Fibroblast of upper back skin (primary cell): ENCODE data around the gene UCP2.
A peak's percentile ranks its signal among the peaks of the same experiment; 100 is the strongest.
"Not testable (repeated sequence)": the region's sequence is repeated elsewhere in the genome, so short reads cannot be mapped to it uniquely, and the experiment has no call there.

ENCODE experiments used
- DNase-seq: peaks from one replicate; pipeline ENCODE4 v3.0.0-alpha.2; 2013

Gene UCP2

DNA sequence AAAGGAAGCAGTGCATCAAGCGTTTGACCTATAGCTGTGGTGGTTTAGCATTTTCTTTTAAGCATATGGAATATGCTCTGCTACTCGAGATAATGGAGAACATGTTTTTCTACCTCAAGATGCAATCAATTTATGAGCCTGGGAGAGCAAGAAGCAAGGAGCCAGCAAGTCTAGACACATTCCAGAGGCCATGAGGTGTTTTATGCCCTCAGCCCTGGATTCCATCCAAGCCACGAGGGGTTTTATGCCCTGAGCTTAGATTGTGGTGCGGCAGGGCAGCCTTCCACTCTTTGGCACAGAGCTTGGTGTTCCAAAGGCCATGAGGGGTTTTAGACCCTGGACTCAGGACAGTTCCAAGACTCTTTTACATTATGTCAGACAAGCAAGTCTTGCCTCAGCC, 43.5 kb downstream of the UCP2 start:
- DNase-seq: peak; percentile 49

DNA sequence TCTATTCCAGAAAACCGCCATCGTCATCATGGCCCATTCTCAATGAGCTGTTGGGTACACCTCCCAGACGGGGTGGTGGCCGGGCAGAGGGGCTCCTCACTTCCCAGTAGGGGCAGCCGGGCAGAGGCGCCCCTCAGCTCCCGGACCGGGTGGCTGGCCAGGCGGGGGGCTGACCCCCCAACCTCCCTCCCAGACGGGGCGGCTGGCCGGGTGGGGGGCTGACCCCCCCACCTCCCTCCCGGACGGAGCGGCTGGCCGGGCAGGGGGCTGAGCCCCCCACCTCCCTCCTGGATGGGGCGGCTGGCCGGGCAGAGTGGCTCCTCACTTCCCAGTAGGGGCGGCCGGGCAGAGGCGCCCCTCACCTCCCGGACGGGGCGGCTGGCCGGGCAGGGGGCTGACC, 46.6 kb downstream of the UCP2 start:
- DNase-seq: not testable (repeated sequence)

DNA sequence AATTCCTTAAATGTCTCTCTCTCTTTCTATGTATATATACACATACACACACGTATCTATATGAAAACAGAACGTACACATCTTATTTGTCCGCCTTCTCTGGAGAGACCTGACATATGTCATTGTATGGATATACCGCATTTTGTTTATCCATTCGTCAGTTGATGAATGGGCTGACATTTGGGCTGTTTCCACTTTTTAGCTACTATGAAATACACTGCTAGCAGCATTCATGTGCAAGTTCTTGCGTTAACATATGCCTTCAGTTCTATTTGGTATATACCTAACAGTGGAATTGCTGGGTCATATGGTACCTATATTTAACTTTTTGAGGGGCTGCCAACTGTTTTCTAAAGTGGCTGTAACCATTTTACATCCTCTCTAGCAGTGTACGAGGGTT, 49.9 kb downstream of the UCP2 start:
- DNase-seq: no peak

DNA sequence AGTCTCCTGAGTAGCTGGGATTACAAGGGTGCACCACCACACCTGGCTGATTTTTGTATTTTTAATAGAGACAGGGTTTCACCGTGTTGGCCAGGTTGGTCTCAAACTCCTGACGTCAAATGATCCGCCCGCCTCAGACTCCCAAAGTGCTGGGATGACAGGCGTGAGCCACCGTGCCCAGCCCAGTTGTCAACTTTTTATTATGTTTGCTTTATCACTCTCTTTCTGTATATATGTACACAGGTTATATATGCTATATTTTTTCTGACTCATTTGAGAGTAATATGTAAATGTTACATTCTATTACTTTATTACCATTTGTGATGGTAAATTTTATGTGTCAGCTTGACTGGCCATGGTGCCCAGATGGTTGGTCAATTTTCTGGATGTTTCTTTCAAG, 50.7 kb downstream of the UCP2 start:
- no peak for DNase-seq

DNA sequence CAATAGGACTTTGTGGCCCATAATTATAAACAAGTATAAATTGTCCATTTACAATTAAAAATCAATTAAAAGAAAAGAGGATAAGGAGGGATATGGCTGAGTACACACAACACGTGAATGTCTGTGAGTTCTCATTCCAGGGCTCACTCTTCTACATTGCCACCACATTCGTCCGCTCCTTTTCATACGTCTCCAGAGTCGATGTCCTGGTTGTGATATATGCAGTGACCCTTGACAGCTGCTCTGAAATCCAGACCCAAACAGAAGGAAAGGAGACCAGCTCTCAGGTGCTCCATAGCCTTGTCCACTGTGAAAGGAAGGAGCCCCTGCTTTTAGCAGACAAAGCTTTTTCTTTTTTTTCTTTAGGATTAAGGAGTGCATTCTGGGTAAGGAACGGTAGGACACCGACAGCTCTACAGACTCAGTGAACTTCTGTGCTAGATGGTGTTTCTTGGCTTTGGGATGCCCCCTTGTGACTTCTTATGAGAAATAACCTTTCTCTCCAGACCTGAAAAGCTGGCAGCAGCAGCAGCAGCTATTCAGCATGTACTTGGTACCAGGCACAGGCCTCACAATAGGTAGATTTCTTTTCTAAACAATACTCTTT, 51.5 kb downstream of the UCP2 start:
- peak; percentile 69 for DNase-seq

DNA sequence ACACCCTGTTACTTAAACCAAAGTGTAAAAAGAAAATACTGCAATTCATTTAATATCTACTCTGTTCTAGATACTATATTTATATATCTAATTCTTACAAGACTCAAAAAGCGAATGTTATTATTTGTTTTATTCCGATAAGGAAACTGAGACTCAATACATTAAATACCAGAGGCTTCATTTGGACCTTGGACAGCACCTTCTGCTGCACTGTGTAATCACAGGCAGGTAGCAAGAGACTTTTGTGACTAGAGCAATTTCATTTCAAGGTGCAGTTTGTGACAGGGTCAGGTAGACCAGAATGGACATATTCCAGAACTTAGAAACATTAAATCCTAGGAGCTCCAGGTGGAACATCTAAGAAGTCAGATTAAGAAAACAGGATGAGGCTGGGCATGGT, 53.3 kb downstream of the UCP2 start:
- DNase-seq: no peak
